H1 (cell line): Measurements from ENCODE around the gene CP. TPM values are rescaled to one million over a fixed set of nuclear protein-coding genes. Genes with fewer than 3 reads are reported as not detected.
"Not testable (repeated sequence)": the region's sequence is repeated elsewhere in the genome, so short reads cannot be mapped to it uniquely, and the experiment has no call there.

Experiments used
- CTCF ChIA-PET: fragments of 300-600 bp; sonication (Branson Sonifier 250); formaldehyde crosslinking; loops from one replicate; lab custom pipeline; 2021; ENCODE audit not compliant: partially characterized antibody; lab: Charles Lee
- POLR2A ChIA-PET: fragments of 300-600 bp; sonication (Branson Sonifier 250); formaldehyde crosslinking; loops from one replicate; lab custom pipeline; 2021; ENCODE audit warnings: inconsistent platforms; ENCODE audit not compliant: partially characterized antibody; lab: Charles Lee
- DNase-seq, 2 experiments: peaks; one replicate each; pipeline versions ENCODE4 v3.0.0 to v3.0.0-alpha.2; 2010 to 2022; ENCODE audit warnings: low spot score in 2 of 2, low read depth in 1 of 2, mixed read lengths in 1 of 2
- FAIRE-seq: peaks from 2 replicates; lab custom pipeline; 2011; peaks lifted over from hg19 to GRCh38; lab: Jason Lieb, UNC
- H2AFZ ChIP-seq: 2 replicates; pipeline ENCODE4 v1.8.1; 2012; ENCODE audit warnings: low read length, inconsistent platforms
- H2AK5ac ChIP-seq: 2 replicates; pipeline ENCODE4 v1.6.1; 2013; ENCODE audit warnings: low read depth, low read length
- H2BK120ac ChIP-seq: replicated peaks from 2 replicates; pipeline ENCODE3; 2013; ENCODE audit warnings: low read depth, low read length, inconsistent platforms
- H2BK12ac ChIP-seq: 2 replicates; pipeline ENCODE4 v1.6.1; 2013; ENCODE audit warnings: low read depth, low read length
- H2BK15ac ChIP-seq: 2 replicates; pipeline ENCODE4 v1.6.1; 2013; ENCODE audit warnings: low read length
- H2BK20ac ChIP-seq: 2 replicates; pipeline ENCODE4 v1.6.1; 2013; ENCODE audit warnings: low read length
- H2BK5ac ChIP-seq: 2 replicates; pipeline ENCODE4 v1.6.1; 2013; ENCODE audit warnings: low read depth, low read length
- H3K14ac ChIP-seq: 2 replicates; pipeline ENCODE4 v1.6.1; 2013; ENCODE audit warnings: inconsistent platforms; ENCODE audit not compliant: insufficient read length
- H3K18ac ChIP-seq: 2 replicates; pipeline ENCODE4 v1.6.1; 2013; ENCODE audit warnings: low read length; ENCODE audit errors: extremely low read depth
- H3K23ac ChIP-seq: 2 replicates; pipeline ENCODE4 v1.6.1; 2013; ENCODE audit warnings: inconsistent platforms; ENCODE audit not compliant: insufficient read length
- H3K23me2 ChIP-seq: 2 replicates; pipeline ENCODE4 v1.6.1; 2013; ENCODE audit warnings: low read depth, low read length
- H3K27ac ChIP-seq: 2 replicates; pipeline ENCODE4 v1.6.1; 2011; ENCODE audit warnings: low read depth, low read length, inconsistent platforms
- H3K27me3 ChIP-seq, 4 experiments: replicated peaks in 1 of 4; 1 replicate in 1 of 4; 2 replicates in 3 of 4; pipeline versions ENCODE4 v1.6.1 to v1.8.1; 2011 to 2013; ENCODE audit warnings: low read length in 3 of 4, mild to moderate bottlenecking in 3 of 4, inconsistent platforms in 2 of 4, mixed read lengths in 2 of 4, moderate library complexity in 1 of 4; ENCODE audit not compliant: control insufficient read depth in 3 of 4, insufficient read depth in 3 of 4; ENCODE audit errors: extremely low read depth in 1 of 4
- H3K36me3 ChIP-seq, 4 experiments: 2 replicates each; pipeline versions ENCODE4 v1.6.1 to v1.8.1; 2011 to 2013; ENCODE audit warnings: mild to moderate bottlenecking in 4 of 4, low read length in 3 of 4, moderate library complexity in 2 of 4, control low read depth in 1 of 4, inconsistent platforms in 1 of 4; ENCODE audit not compliant: insufficient read depth in 4 of 4, control insufficient read depth in 2 of 4
- H3K4ac ChIP-seq: replicated peaks from 2 replicates; pipeline ENCODE3; 2013; ENCODE audit warnings: low read length, low read depth, mixed read lengths, inconsistent platforms; ENCODE audit not compliant: insufficient read length
- H3K4me1 ChIP-seq, 4 experiments: replicated peaks in 1 of 4; 1 replicate in 1 of 4; 2 replicates in 3 of 4; pipeline versions ENCODE4 v1.6.1 to v1.8.1; 2011 to 2013; ENCODE audit warnings: low read length in 3 of 4, inconsistent platforms in 2 of 4, mixed read lengths in 1 of 4; ENCODE audit not compliant: insufficient read depth in 4 of 4, control insufficient read depth in 3 of 4
- H3K4me2 ChIP-seq, 2 experiments: 2 replicates each; pipeline versions ENCODE4 v1.6.1 to v1.8.1; 2011 to 2013; ENCODE audit warnings: low read depth in 2 of 2, low read length in 2 of 2, control low read depth in 1 of 2, inconsistent platforms in 1 of 2, mild to moderate bottlenecking in 1 of 2; ENCODE audit not compliant: insufficient read depth in 1 of 2
- H3K4me3 ChIP-seq, 4 experiments: fragments of 200-600, 300-600 bp in 1 of 4; sonication (generic), shearing (Covaris generic), sonication (Bioruptor Twin) in 1 of 4; 2 replicates each; pipeline versions ENCODE4 v1.5.1 to v1.8.1; 2011 to 2016; ENCODE audit warnings: low read length in 4 of 4, low read depth in 3 of 4, control low read depth in 2 of 4, inconsistent platforms in 2 of 4, mild to moderate bottlenecking in 2 of 4, mixed read lengths in 1 of 4, moderate library complexity in 1 of 4; ENCODE audit not compliant: insufficient read depth in 2 of 4; ENCODE audit errors: extremely low read depth in 1 of 4
- H3K56ac ChIP-seq: replicated peaks from 2 replicates; pipeline ENCODE3; 2013; ENCODE audit warnings: low read depth, mild to moderate bottlenecking, mixed read lengths, low read length, inconsistent platforms; ENCODE audit not compliant: insufficient read length
- H3K79me1 ChIP-seq: 2 replicates; pipeline ENCODE4 v1.6.1; 2013; ENCODE audit warnings: low read depth, low read length, control low read depth
- H3K79me2 ChIP-seq, 2 experiments: 2 replicates each; pipeline versions ENCODE4 v1.6.1 to v1.8.1; 2012 to 2013; ENCODE audit warnings: low read length in 2 of 2, mild to moderate bottlenecking in 2 of 2, inconsistent platforms in 1 of 2; ENCODE audit not compliant: insufficient read depth in 2 of 2, control insufficient read depth in 1 of 2
- H3K9ac ChIP-seq, 4 experiments: replicated peaks in 1 of 4; 1 replicate in 1 of 4; 2 replicates in 3 of 4; pipeline versions ENCODE4 v1.6.1 to v1.8.1; 2011 to 2013; ENCODE audit warnings: low read depth in 3 of 4, low read length in 3 of 4, control low read depth in 2 of 4, mild to moderate bottlenecking in 2 of 4, moderate library complexity in 2 of 4, inconsistent platforms in 1 of 4; ENCODE audit errors: extremely low read depth in 1 of 4
- H3K9me3 ChIP-seq, 2 experiments: 2 replicates each; pipeline versions ENCODE4 v1.6.1 to v1.8.1; 2012 to 2013; ENCODE audit warnings: mild to moderate bottlenecking in 2 of 2, moderate library complexity in 2 of 2, control low read depth in 1 of 2, inconsistent platforms in 1 of 2, low read depth in 1 of 2, low read length in 1 of 2, mixed read lengths in 1 of 2; ENCODE audit not compliant: insufficient read depth in 2 of 2
- H4K20me1 ChIP-seq, 2 experiments: replicated peaks in 1 of 2; 2 replicates each; pipeline versions ENCODE3 to v1.8.1; 2011 to 2013; ENCODE audit warnings: inconsistent platforms in 2 of 2, low read length in 2 of 2, mild to moderate bottlenecking in 1 of 2; ENCODE audit not compliant: insufficient read depth in 2 of 2, control insufficient read depth in 1 of 2
- H4K5ac ChIP-seq: 2 replicates; pipeline ENCODE4 v1.6.1; 2013; ENCODE audit warnings: low read length, low read depth, mixed read lengths, inconsistent platforms; ENCODE audit not compliant: insufficient read length
- H4K8ac ChIP-seq: 2 replicates; pipeline ENCODE4 v1.8.0; 2013; ENCODE audit warnings: mild to moderate bottlenecking, moderate library complexity, low read length, inconsistent platforms; ENCODE audit not compliant: insufficient read depth; ENCODE audit errors: extremely low read depth
- H4K91ac ChIP-seq: replicated peaks from 2 replicates; pipeline ENCODE3; 2013; ENCODE audit warnings: low read length, mixed read lengths, inconsistent platforms; ENCODE audit not compliant: insufficient read length
- CTCF ChIP-seq, 3 experiments: IDR thresholded peaks; 1 replicate in 2 of 3; 2 replicates in 1 of 3; pipeline versions ENCODE4 v1.5.1 to v1.6.1; 2011; ENCODE audit warnings: low read length in 3 of 3, mild to moderate bottlenecking in 3 of 3, inconsistent platforms in 2 of 3, low read depth in 1 of 3, moderate library complexity in 1 of 3; ENCODE audit not compliant: insufficient read depth in 1 of 3; ENCODE audit errors: control extremely low read depth in 1 of 3
- JUN ChIP-seq: IDR thresholded peaks from 2 replicates; pipeline ENCODE4 v1.6.1; 2011; ENCODE audit warnings: low read depth, mild to moderate bottlenecking, improper control_type of control experiment, low read length
- USF2 ChIP-seq: IDR thresholded peaks from 2 replicates; pipeline ENCODE4 v1.6.1; 2011; ENCODE audit warnings: low read length, improper control_type of control experiment
- WGBS, 2 experiments: shearing (Covaris generic) in 1 of 2; methylation state at CpG; one replicate each; pipeline versions ENCODE4 v1.1.6 to v1.1.7; 2013 to 2015; ENCODE audit warnings: low lambda C conversion rate in 2 of 2, mixed read lengths in 2 of 2, inconsistent platforms in 1 of 2, low coverage in 1 of 2, missing lambda C conversion rate in 1 of 2; ENCODE audit not compliant: insufficient replicate concordance in 2 of 2, insufficient coverage in 1 of 2, insufficient read length in 1 of 2; ENCODE audit errors: extremely low coverage in 1 of 2, missing lambda C conversion rate in 1 of 2; 5-methylcytosine and 5-hydroxymethylcytosine counted together
- polyA plus RNA-seq, 7 experiments: library from polyadenylated mRNA; depleted of rRNA in 3 of 7; stranded (reverse) in 5 of 7; unstranded in 2 of 7; fragments of >200 nt in 5 of 7; fragments of 200-250 nt in 2 of 7; gene quantifications; 1 replicate in 5 of 7; 2 replicates in 1 of 7; 4 replicates in 1 of 7; pipeline versions ENCODE4 v1.2.1 to v1.2.3, GENCODE V29; 2011 to 2013; ENCODE audit warnings: missing spikeins in 2 of 7, mixed read lengths in 2 of 7
- total RNA-seq: library from RNA; stranded (reverse); fragmentation: NEBNext Ultra II Directional; extraction: Animal tissue kit (Norgen Biotek cat#: 25700); gene quantifications from 2 replicates; pipeline ENCODE4 v1.2.1, GENCODE V29; 2021

CP gene
- total and polyA plus RNA-seq, 2 of the 8 experiments (the other 6 are each of a cell fraction or from before 2014, with no cell fraction given), result 0.32 to 2.6 TPM

GRCh38 chr3:149239357-149239936, 17.8 kb upstream of the CP start (continued):
- TF ChIP-seq USF2 (no peak), CTCF (IDR thresholded peaks at IDR 0.05; ENCODE audit: control extremely low read depth in 1 of 3, insufficient read depth in 1 of 3, low read depth in 1 of 3, low read length in 3 of 3) (no peak), JUN (no peak)
- TF ChIP-seq, all 59 proteins: peak for 0

- H3K4me3 ChIP-seq, H2BK20ac ChIP-seq, H3K14ac ChIP-seq, H3K27ac ChIP-seq, H3K4me2 ChIP-seq, H3K18ac ChIP-seq, H3K9ac ChIP-seq, H3K79me2 ChIP-seq, H4K20me1 ChIP-seq, POLR2A ChIA-PET, H4K8ac ChIP-seq, DNase-seq, H3K9me3 ChIP-seq, H3K27me3 ChIP-seq, H3K23ac ChIP-seq, H3K4me1 ChIP-seq, H3K79me1 ChIP-seq, FAIRE-seq, H4K91ac ChIP-seq, H2BK5ac ChIP-seq, H3K4ac ChIP-seq, H3K56ac ChIP-seq, H3K23me2 ChIP-seq, H2AFZ ChIP-seq, H2AK5ac ChIP-seq, H2BK12ac ChIP-seq, H4K5ac ChIP-seq, H3K36me3 ChIP-seq, H2BK120ac ChIP-seq, H2BK15ac ChIP-seq: not testable (repeated sequence)
- 93% methylated on average over 2 of the region's 2 CpGs; no CpG with 5 or more reads in 1 of the 2 experiments for WGBS, 2 experiments
- CTCF ChIA-PET, result interaction anchor here (2.0 to 3.0 kb wide), 2 partner anchors 17 to 118 kb away, joined by 4 to 9 read pairs; no protein-coding TSS in a partner anchor
Observed at GRCh38 chr3:149238268-149238667, 16.6 kb upstream of the CP start.
